Muscle of leg (tissue), 11 donors: ENCODE measurements around the gene TNFRSF12A. TPM values are rescaled to one million over a fixed set of nuclear protein-coding genes. Genes with fewer than 3 reads are reported as not detected.

Experiments used
- DNase-seq: peaks from one replicate; pipeline ENCODE4 v3.0.0; 2013
- H3K27ac ChIP-seq: one replicate; pipeline ENCODE4 v1.5.1; 2013; ENCODE audit warnings: mild to moderate bottlenecking, low read length, control low read depth
- H3K27me3 ChIP-seq: one replicate; pipeline ENCODE4 v1.6.1; 2013; ENCODE audit warnings: low read length; ENCODE audit not compliant: control insufficient read depth, insufficient read depth
- H3K36me3 ChIP-seq: one replicate; pipeline ENCODE4 v1.6.1; 2013; ENCODE audit warnings: low read length; ENCODE audit not compliant: control insufficient read depth, insufficient read depth
- H3K4me1 ChIP-seq: one replicate; pipeline ENCODE4 v1.6.1; 2013; ENCODE audit warnings: low read length; ENCODE audit not compliant: control insufficient read depth, insufficient read depth
- H3K4me3 ChIP-seq: one replicate; pipeline ENCODE4 v1.5.1; 2013; ENCODE audit warnings: low read length, control low read depth
- H3K9me3 ChIP-seq: replicated peaks from 2 replicates; pipeline ENCODE4 v1.6.1; 2013; ENCODE audit warnings: low read depth, low read length; ENCODE audit not compliant: control insufficient read depth
- WGBS: methylation state at CpG from one replicate; pipeline ENCODE4 v1.1.5; 2013; ENCODE audit warnings: missing lambda C conversion rate; ENCODE audit not compliant: insufficient coverage; 5-methylcytosine and 5-hydroxymethylcytosine counted together
- polyA plus RNA-seq, 8 donors: library from polyadenylated mRNA; unstranded; fragments of 120-200 nt; gene quantifications; one replicate each; pipeline versions ENCODE4 v1.2.1 to v1.2.3, GENCODE V29; 2013; ENCODE audit warnings: inconsistent platforms in 1 of 8, low replicate concordance in 1 of 8; ENCODE audit not compliant: insufficient read length in 8 of 8, insufficient read depth in 1 of 8
- total RNA-seq: library from RNA; stranded (reverse); fragments of 120-200 nt; gene quantifications from one replicate; pipeline ENCODE4 v1.2.4, GENCODE V29; 2013

Gene TNFRSF12A
- total and polyA plus RNA-seq, 9 donors: 26.4 to 65.2 (median 39.8) TPM

DNA sequence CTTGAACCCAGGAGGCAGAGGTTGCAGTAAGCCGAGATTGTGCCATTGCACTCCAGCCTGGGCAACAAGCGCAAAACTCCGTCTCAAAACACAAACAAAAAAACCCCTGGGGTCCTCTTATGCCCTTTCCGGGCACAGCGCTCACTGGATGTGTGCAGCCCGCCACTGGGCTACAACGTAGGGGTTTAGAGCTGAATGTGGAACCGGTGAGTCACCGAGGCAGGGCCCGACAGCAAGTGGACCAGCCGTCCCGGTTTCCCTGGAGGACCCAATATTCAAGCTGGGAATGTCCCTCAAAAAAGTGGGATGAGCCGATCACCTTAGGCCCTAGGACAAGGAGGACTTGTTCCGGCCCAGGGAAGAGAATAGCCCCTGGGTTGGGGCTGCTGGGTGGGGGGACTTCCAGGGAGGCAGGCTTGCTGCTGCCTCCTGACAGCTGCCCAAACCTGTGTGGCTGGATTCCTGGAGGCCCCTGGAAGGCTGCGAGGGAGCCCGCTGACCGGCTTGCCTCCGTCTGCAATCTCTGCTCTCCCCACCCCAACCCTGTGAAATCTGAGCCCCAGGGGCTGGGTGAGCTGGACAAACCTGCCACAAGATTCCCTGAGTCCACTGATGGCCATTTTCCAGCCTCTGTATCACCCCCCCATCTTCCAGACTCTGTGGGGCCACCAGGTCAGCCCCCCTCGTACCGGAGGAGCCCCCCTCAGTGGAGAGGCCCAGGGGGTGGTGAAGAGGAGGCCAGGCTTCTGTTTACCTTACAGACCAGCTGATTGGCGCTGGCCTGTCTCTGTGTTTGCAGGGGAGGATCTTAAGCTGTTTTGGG, 10.4 kb upstream of the TNFRSF12A start:
- WGBS: 16% methylated on average over 17 of the region's 21 CpGs
- DNase-seq: no peak

DNA sequence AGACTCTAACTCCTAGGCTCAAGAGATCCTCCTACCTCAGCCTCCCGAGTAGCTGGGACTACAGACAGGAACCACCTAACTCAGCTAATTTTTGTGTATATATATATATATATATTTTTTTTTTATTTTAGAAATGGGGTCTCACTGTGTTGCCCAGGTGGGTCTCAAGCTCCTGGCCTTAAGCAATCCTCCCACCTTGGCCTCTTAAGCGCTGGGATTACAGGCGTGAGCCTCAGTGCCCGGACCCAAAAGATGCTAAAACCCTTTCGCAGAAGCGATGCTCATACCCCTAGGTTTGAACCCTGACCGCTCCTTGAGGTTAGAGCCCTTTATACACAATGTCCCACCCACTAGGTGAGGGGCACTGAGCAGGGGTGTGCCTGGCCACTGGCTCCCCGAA, 9.7 kb upstream of the TNFRSF12A start:
- Histone ChIP-seq H3K27ac (no peak overlapping the region), H3K4me3 (no peak overlapping the region), H3K4me1 (peaks cover 40% of the 10 kb centered on the region), H3K9me3 (no peaks in the 10 kb centered on the region), H3K36me3 (no peaks in the 10 kb centered on the region), H3K27me3 (peaks cover 100% of the 10 kb centered on the region)
- no peak for DNase-seq
- 88% methylated on average over 5 of the region's 8 CpGs for WGBS

More for the DNA sequence above, 10.4 kb upstream of the TNFRSF12A start:
- no peak overlapping the region for H3K4me3 ChIP-seq
- peaks cover 100% of the 10 kb centered on the region for H3K27me3 ChIP-seq
- no peaks in the 10 kb centered on the region for H3K36me3 ChIP-seq
- no peaks in the 10 kb centered on the region for H3K9me3 ChIP-seq
- peaks cover 44% of the 10 kb centered on the region for H3K4me1 ChIP-seq
- H3K27ac ChIP-seq: peak overlapping the region; percentile 40

DNA sequence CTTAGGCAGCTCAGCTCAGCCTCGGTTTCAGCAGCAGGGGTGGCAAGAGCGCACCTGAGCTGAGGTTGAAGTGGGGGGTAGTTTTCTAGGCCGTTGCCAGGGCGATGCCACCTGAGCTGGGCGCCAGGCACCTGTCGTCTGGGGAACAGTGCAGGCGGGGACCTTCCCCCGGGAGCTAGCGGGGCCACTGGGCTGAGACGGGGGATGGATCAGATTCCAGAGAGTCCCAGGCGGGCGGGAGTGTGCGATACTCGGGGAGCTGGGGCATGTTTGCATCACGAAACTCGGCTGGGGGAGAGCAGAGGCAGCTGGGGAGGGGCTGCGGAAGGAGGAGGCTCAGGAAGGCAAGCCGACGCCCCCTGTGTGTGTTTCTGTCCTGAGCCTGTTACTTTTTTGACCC, 7.9 kb upstream of the TNFRSF12A start:
- Histone ChIP-seq H3K9me3 (no peaks in the 10 kb centered on the region), H3K4me1 (peaks cover 33% of the 10 kb centered on the region), H3K4me3 (no peak overlapping the region), H3K27me3 (peaks cover 96% of the 10 kb centered on the region), H3K27ac (no peak overlapping the region), H3K36me3 (no peaks in the 10 kb centered on the region)
- 4% methylated on average over 17 of the region's 19 CpGs for WGBS
- no peak for DNase-seq

DNA sequence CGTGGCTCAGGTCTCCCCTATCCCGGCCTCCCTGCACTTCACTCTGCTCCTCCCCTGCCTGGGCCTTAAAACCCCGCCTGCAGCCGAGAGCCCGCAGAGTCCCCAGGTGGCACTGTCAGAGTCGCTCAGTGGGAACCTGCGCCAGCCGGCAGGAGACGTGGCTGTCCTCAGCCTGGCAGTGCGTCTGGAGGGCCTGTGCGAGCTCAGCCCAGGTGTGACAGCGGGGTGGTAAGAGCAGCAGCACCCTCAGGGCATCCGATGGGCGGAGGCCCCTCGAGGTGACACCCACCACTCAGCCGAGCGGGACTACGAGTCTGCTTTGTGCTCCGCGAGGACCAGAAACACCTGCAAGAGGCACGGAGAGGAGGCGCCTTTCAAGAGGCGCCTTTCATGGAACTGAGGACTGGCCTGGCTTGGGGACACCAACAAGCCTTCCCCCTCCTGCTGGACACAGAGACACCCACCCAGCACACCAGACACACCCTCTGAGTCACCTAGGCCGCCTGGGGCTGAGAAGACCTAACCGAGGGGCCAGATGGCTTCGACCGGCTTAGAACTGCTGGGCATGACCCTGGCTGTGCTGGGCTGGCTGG, 7.2 kb upstream of the TNFRSF12A start, which contains the start of gene CLDN9:
Gene CLDN9 (plus strand): TSS at position 96 of the 593 bp plus-strand sequence. CDS start 440 bp downstream, at position 536.
- no peak for DNase-seq
- H3K27ac ChIP-seq: no peak within 1 kb of the TSS
- H3K36me3 ChIP-seq: no peaks in the 10 kb centered on the region
- H3K4me3 ChIP-seq: no peak within 1 kb of the TSS
- no peaks in the 10 kb centered on the region for H3K9me3 ChIP-seq
- H3K4me1 ChIP-seq: peaks cover 29% of the 10 kb centered on the region
- 21% methylated on average over 27 of the region's 27 CpGs for WGBS
- H3K27me3 ChIP-seq: peaks cover 96% of the 10 kb centered on the region

DNA sequence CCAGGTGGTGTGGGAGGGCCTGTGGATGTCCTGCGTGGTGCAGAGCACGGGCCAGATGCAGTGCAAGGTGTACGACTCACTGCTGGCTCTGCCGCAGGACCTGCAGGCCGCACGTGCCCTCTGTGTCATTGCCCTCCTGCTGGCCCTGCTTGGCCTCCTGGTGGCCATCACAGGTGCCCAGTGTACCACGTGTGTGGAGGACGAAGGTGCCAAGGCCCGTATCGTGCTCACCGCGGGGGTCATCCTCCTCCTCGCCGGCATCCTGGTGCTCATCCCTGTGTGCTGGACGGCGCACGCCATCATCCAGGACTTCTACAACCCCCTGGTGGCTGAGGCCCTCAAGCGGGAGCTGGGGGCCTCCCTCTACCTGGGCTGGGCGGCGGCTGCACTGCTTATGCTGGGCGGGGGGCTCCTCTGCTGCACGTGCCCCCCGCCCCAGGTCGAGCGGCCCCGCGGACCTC, 6.6 kb upstream of the TNFRSF12A start:
- peaks cover 96% of the 10 kb centered on the region for H3K27me3 ChIP-seq
- 24% methylated on average over 27 of the region's 27 CpGs for WGBS

DNA sequence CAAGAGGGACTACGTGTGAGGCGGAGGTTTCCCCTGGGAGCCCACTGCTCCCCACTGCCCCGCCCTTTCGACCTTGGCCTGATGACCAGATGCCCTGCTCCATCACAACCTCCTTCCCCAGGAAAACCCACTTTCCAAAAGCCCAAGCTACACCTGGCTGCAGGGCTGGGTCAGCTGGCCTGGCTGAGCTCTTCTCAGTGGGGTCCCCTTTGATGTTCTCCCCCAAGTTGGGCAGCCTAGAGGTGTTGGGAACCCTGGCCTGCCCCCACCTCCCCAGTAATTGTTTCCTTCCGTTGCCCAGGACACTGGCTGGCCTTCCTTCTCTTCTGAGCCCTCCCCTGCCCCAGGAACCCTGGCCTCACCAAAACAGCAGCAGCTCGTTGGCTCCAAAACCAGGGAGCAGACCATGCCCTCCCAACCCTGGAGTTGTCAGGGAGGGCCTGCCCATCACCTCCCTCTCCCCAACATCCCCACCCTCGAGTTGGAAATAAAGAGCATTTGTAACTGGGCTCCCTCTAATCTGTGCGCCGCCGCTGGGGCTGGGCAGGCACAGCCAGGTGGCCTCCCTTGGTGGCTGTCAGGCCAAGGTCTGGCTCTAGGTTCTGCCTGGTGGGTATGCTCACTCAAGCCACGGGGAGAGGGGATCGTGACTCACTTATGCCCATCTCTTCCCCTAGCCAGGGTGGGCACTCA, 6.0 kb upstream of the TNFRSF12A start:
- WGBS: 41% methylated on average over 10 of the region's 12 CpGs
- peaks cover 26% of the 10 kb centered on the region for H3K4me1 ChIP-seq
- H3K27me3 ChIP-seq: peaks cover 96% of the 10 kb centered on the region
- H3K36me3 ChIP-seq: no peaks in the 10 kb centered on the region
- H3K4me3 ChIP-seq: no peak overlapping the region
- no peak overlapping the region for H3K27ac ChIP-seq
- no peak for DNase-seq
- no peaks in the 10 kb centered on the region for H3K9me3 ChIP-seq

More for the DNA sequence above, 6.6 kb upstream of the TNFRSF12A start:
- no peak overlapping the region for H3K4me3 ChIP-seq
- no peak overlapping the region for H3K27ac ChIP-seq
- H3K9me3 ChIP-seq: no peaks in the 10 kb centered on the region
- peaks cover 29% of the 10 kb centered on the region for H3K4me1 ChIP-seq
- DNase-seq: no peak
- no peaks in the 10 kb centered on the region for H3K36me3 ChIP-seq

DNA sequence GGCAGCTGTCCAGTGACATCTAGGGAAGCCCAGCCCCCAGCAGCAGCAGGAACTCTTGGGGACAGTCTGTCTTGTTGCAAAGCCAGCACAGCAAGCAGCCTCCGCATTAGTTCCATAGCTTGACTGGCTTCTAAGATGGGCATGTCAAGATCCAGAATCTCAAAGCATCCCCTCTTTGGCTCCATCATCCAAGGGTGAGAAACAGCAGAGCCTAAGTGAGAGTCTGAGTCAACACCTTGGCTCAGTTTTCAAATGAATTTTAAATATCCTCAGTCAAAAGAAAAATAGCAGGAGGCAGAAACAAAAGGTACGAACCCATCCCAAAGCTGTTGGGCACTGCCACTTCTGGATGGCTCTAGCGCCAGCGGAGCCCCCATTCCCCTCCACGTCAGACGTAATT, 5.2 kb upstream of the TNFRSF12A start:
- no peak overlapping the region for H3K4me3 ChIP-seq
- peaks cover 94% of the 10 kb centered on the region for H3K27me3 ChIP-seq
- no peaks in the 10 kb centered on the region for H3K9me3 ChIP-seq
- WGBS: 33% methylated on average over 1 of the region's 6 CpGs
- H3K27ac ChIP-seq: no peak overlapping the region
- H3K36me3 ChIP-seq: no peaks in the 10 kb centered on the region
- no peak for DNase-seq
- peaks cover 28% of the 10 kb centered on the region for H3K4me1 ChIP-seq

DNA sequence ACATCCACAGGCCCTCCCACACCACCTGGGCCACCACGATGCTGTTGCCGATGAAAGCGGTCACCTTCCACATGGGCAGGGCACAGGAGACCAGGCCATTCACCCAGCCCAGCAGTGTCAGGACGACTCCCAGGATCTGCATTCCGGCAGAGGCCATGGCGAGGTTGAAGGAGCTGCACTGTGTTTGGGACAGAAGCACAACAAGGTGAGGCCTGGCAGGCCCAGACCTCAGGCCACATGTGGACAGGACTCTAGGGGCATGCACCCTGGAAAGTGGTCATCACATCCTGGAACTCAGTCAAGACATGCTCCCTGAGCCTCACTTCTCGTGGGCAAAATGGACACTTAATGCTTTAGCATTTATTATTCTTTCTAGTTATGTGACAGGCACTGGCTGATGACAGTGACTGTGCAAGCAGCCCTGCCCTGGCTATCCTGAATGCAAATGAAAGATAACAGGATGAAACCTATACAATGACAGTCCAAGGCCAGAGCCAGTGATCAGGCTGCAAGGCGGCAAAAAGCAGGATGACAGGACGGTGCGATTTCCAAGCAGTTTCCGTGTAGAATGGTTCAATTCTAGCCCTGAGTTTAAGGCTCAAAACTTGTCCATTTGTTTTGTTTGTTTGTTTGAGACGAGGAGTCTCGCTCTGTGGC, 4.2 kb upstream of the TNFRSF12A start:
- Histone ChIP-seq H3K27me3 (peaks cover 84% of the 10 kb centered on the region), H3K36me3 (no peaks in the 10 kb centered on the region), H3K27ac (no peak overlapping the region), H3K9me3 (no peaks in the 10 kb centered on the region), H3K4me1 (peaks cover 32% of the 10 kb centered on the region), H3K4me3 (no peak overlapping the region)
- no peak for DNase-seq
- 83% methylated on average over 9 of the region's 13 CpGs for WGBS

DNA sequence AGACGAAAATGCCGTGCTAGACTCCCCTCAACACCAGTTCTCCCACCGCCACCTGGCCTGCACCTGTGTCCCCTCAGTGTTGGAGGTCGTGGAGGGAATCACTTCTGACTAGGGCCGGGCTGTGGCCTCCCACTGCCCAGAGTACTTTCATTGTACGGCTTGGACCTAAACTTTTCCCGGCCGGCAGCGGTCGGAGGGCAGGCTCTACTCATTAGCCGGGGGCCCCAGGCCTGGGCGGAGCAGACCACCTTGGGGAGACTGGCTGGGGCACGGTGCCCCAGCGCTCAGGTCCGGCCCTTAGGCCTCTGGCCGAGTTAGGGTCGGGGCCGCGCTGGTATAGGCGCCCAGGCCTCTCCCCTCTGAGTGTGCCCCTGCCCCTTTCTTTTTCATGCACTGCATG, 2.8 kb upstream of the TNFRSF12A start:
- Histone ChIP-seq H3K4me1 (peaks cover 37% of the 10 kb centered on the region), H3K36me3 (peaks cover 3% of the 10 kb centered on the region), H3K9me3 (no peaks in the 10 kb centered on the region), H3K27ac (no peak overlapping the region), H3K4me3 (no peak overlapping the region), H3K27me3 (peaks cover 71% of the 10 kb centered on the region)
- WGBS: 20% methylated on average over 17 of the region's 20 CpGs
- no peak for DNase-seq
